ENCODE measurements around the gene GPC1. TPM values are rescaled to one million over a fixed set of nuclear protein-coding genes. Genes with fewer than 3 reads are reported as not detected.

Gene GPC1
- total and polyA plus RNA-seq, 4 donors = 28.0 to 66.8 (median 47.5) TPM

GRCh38 chr2:240436683-240437550 is 1.5 kb downstream of the GPC1 start:
- DNase-seq = peak; percentile 46 to 69

GRCh38 chr2:240437551-240437860 is 2.0 kb downstream of the GPC1 start:
- Histone ChIP-seq H3K27me3 (ENCODE audit: control insufficient read depth in 1 of 2, insufficient read depth in 2 of 2, low read length in 1 of 2) (no peaks in the 10 kb centered on the region), H3K4me1 (ENCODE audit: control insufficient read depth in 1 of 2, insufficient read depth in 2 of 2, low read length in 2 of 2) (no peaks in the 10 kb centered on the region), H3K4me3 (ENCODE audit: low read length in 2 of 2) (no peak overlapping the region), H3K27ac (ENCODE audit: low read depth in 1 of 2, low read length in 2 of 2) (no peak overlapping the region), H3K9me3 (ENCODE audit: control insufficient read depth, low read length) (no peaks in the 10 kb centered on the region), H3K36me3 (ENCODE audit: control insufficient read depth in 1 of 2, insufficient read depth in 2 of 2, low read length in 1 of 2) (no peaks in the 10 kb centered on the region)
- intact Hi-C loops (cut with DNase I) = loop anchor here in 1 of 2 donors (5.0 kb wide), 1 partner anchor 160 kb away; no protein-coding TSS in a partner anchor
- 94 to 95% methylated on average over 2 of the region's 2 CpGs for WGBS, 2 donors
- DNase-seq = peak in 1 of 2 donors; percentile 42
- ATAC-seq (ENCODE audit: low FRiP score) = no peak

More at GRCh38 chr2:240436683-240437550, 1.5 kb downstream of the GPC1 start:
- H3K27ac ChIP-seq (ENCODE audit: low read depth in 1 of 2, low read length in 2 of 2) = no peak overlapping the region
- no peaks in the 10 kb centered on the region for H3K27me3 ChIP-seq (ENCODE audit: control insufficient read depth in 1 of 2, insufficient read depth in 2 of 2, low read length in 1 of 2)
- H3K36me3 ChIP-seq (ENCODE audit: control insufficient read depth in 1 of 2, insufficient read depth in 2 of 2, low read length in 1 of 2) = no peaks in the 10 kb centered on the region
- peak overlapping the region; percentile 71 to 80 for H3K4me3 ChIP-seq (ENCODE audit: low read length in 2 of 2)
- WGBS, 2 donors = 21% methylated on average over 36 to 45 of the region's 45 CpGs
- no peaks in the 10 kb centered on the region for H3K4me1 ChIP-seq (ENCODE audit: control insufficient read depth in 1 of 2, insufficient read depth in 2 of 2, low read length in 2 of 2)
- H3K9me3 ChIP-seq (ENCODE audit: control insufficient read depth, low read length) = no peaks in the 10 kb centered on the region
- intact Hi-C loops (cut with DNase I) = loop anchor here in 1 of 2 donors (5.0 kb wide), 1 partner anchor 160 kb away; no protein-coding TSS in a partner anchor
- no peak for ATAC-seq (ENCODE audit: low FRiP score)

- Histone ChIP-seq H3K4me3 (ENCODE audit: low read length in 2 of 2) (no peak overlapping the region), H3K27me3 (ENCODE audit: control insufficient read depth in 1 of 2, insufficient read depth in 2 of 2, low read length in 1 of 2) (no peaks in the 10 kb centered on the region), H3K36me3 (ENCODE audit: control insufficient read depth in 1 of 2, insufficient read depth in 2 of 2, low read length in 1 of 2) (no peaks in the 10 kb centered on the region), H3K4me1 (ENCODE audit: control insufficient read depth in 1 of 2, insufficient read depth in 2 of 2, low read length in 2 of 2) (no peaks in the 10 kb centered on the region), H3K9me3 (ENCODE audit: control insufficient read depth, low read length) (no peaks in the 10 kb centered on the region), H3K27ac (ENCODE audit: low read depth in 1 of 2, low read length in 2 of 2) (no peak overlapping the region)
- peak; percentile 85 for ATAC-seq (ENCODE audit: low FRiP score)
- peak; percentile 74 to 90 for DNase-seq
- intact Hi-C loops (cut with DNase I) = loop anchor here (1.0 to 5.0 kb wide), 3 partner anchors 161 to 205 kb away; no protein-coding TSS in a partner anchor
- WGBS, 2 donors = 9 to 12% methylated on average over 23 to 24 of the region's 24 CpGs
Observed at GRCh38 chr2:240437861-240438809, 2.7 kb downstream of the GPC1 start.

GRCh38 chr2:240438810-240439697 is 3.6 kb downstream of the GPC1 start:
- H3K4me3 ChIP-seq (ENCODE audit: low read length in 2 of 2) = no peak overlapping the region
- no peaks in the 10 kb centered on the region for H3K4me1 ChIP-seq (ENCODE audit: control insufficient read depth in 1 of 2, insufficient read depth in 2 of 2, low read length in 2 of 2)
- intact Hi-C loops (cut with DNase I) = loop anchor here (1.0 to 5.0 kb wide), 3 partner anchors 162 to 206 kb away; no protein-coding TSS in a partner anchor
- H3K36me3 ChIP-seq (ENCODE audit: control insufficient read depth in 1 of 2, insufficient read depth in 2 of 2, low read length in 1 of 2) = no peaks in the 10 kb centered on the region
- H3K27me3 ChIP-seq (ENCODE audit: control insufficient read depth in 1 of 2, insufficient read depth in 2 of 2, low read length in 1 of 2) = no peaks in the 10 kb centered on the region
- peak; percentile 38 to 66 for DNase-seq
- no peaks in the 10 kb centered on the region for H3K9me3 ChIP-seq (ENCODE audit: control insufficient read depth, low read length)
- ATAC-seq (ENCODE audit: low FRiP score) = no peak
- WGBS, 2 donors = 80 to 81% methylated on average over 25 of the region's 25 CpGs
- H3K27ac ChIP-seq (ENCODE audit: low read depth in 1 of 2, low read length in 2 of 2) = no peak overlapping the region

- DNase-seq (peak; percentile 46 to 54), ATAC-seq (ENCODE audit: low FRiP score) (no peak)
- no peaks in the 10 kb centered on the region for H3K4me1 ChIP-seq (ENCODE audit: control insufficient read depth in 1 of 2, insufficient read depth in 2 of 2, low read length in 2 of 2)
Observed at GRCh38 chr2:240439698-240440151, 4.3 kb downstream of the GPC1 start.

GRCh38 chr2:240440251-240440650 is 4.8 kb downstream of the GPC1 start:
- ATAC-seq (ENCODE audit: low FRiP score) (no peak), DNase-seq (peak in 1 of 2 donors; percentile 23)
- no peaks in the 10 kb centered on the region for H3K36me3 ChIP-seq (ENCODE audit: control insufficient read depth in 1 of 2, insufficient read depth in 2 of 2, low read length in 1 of 2)
- H3K4me1 ChIP-seq (ENCODE audit: control insufficient read depth in 1 of 2, insufficient read depth in 2 of 2, low read length in 2 of 2) = no peaks in the 10 kb centered on the region
- H3K4me3 ChIP-seq (ENCODE audit: low read length in 2 of 2) = no peak overlapping the region
- H3K9me3 ChIP-seq (ENCODE audit: control insufficient read depth, low read length) = no peaks in the 10 kb centered on the region
- H3K27ac ChIP-seq (ENCODE audit: low read depth in 1 of 2, low read length in 2 of 2) = no peak overlapping the region
- intact Hi-C loops (cut with DNase I) = no loop called here
- 91 to 93% methylated on average over 10 to 11 of the region's 12 CpGs for WGBS, 2 donors
- no peaks in the 10 kb centered on the region for H3K27me3 ChIP-seq (ENCODE audit: control insufficient read depth in 1 of 2, insufficient read depth in 2 of 2, low read length in 1 of 2)

More at GRCh38 chr2:240439698-240440151, 4.3 kb downstream of the GPC1 start:
- intact Hi-C loops (cut with DNase I) = loop anchor here (2.0 to 5.0 kb wide), 2 partner anchors 162 to 207 kb away; no protein-coding TSS in a partner anchor
- Histone ChIP-seq H3K4me3 (ENCODE audit: low read length in 2 of 2) (no peak overlapping the region), H3K27ac (ENCODE audit: low read depth in 1 of 2, low read length in 2 of 2) (no peak overlapping the region), H3K9me3 (ENCODE audit: control insufficient read depth, low read length) (no peaks in the 10 kb centered on the region), H3K36me3 (ENCODE audit: control insufficient read depth in 1 of 2, insufficient read depth in 2 of 2, low read length in 1 of 2) (no peaks in the 10 kb centered on the region), H3K27me3 (ENCODE audit: control insufficient read depth in 1 of 2, insufficient read depth in 2 of 2, low read length in 1 of 2) (no peaks in the 10 kb centered on the region)
- 87 to 95% methylated on average over 15 of the region's 15 CpGs for WGBS, 2 donors

GRCh38 chr2:240440704-240441320 is 5.3 kb downstream of the GPC1 start:
- no peaks in the 10 kb centered on the region for H3K9me3 ChIP-seq (ENCODE audit: control insufficient read depth, low read length)
- intact Hi-C loops (cut with DNase I) = no loop called here
- peak in 1 of 2 donors; percentile 32 for DNase-seq

More at GRCh38 chr2:240440704-240441320, 5.3 kb downstream of the GPC1 start:
- no peak for ATAC-seq (ENCODE audit: low FRiP score)
- H3K36me3 ChIP-seq (ENCODE audit: control insufficient read depth in 1 of 2, insufficient read depth in 2 of 2, low read length in 1 of 2) = no peaks in the 10 kb centered on the region
- 88 to 92% methylated on average over 17 to 18 of the region's 18 CpGs for WGBS, 2 donors
- H3K4me1 ChIP-seq (ENCODE audit: control insufficient read depth in 1 of 2, insufficient read depth in 2 of 2, low read length in 2 of 2) = no peaks in the 10 kb centered on the region
- no peak overlapping the region for H3K4me3 ChIP-seq (ENCODE audit: low read length in 2 of 2)
- H3K27ac ChIP-seq (ENCODE audit: low read depth in 1 of 2, low read length in 2 of 2) = no peak overlapping the region
- no peaks in the 10 kb centered on the region for H3K27me3 ChIP-seq (ENCODE audit: control insufficient read depth in 1 of 2, insufficient read depth in 2 of 2, low read length in 1 of 2)
